SKM-1 (cell line): ENCODE measurements around the gene HHEX.
"Not testable (repeated sequence)": the region's sequence is repeated elsewhere in the genome, so short reads cannot be mapped to it uniquely, and the experiment has no call there.

ENCODE experiments used
- DNase-seq: peaks from one replicate; lab custom pipeline; 2025; ENCODE audit not compliant: unreplicated experiment; lab: John Stamatoyannopoulos, UW

Gene HHEX

GRCh38 chr10:92732958-92733357, 43.2 kb downstream of the HHEX start:
- DNase-seq: no peak

- no peak for DNase-seq
These were observed 44.5 kb downstream of the HHEX start for GRCh38 chr10:92734301-92734700.

GRCh38 chr10:92735938-92736337, 46.2 kb downstream of the HHEX start:
- DNase-seq: no peak

- no peak for DNase-seq
These were observed 47.7 kb downstream of the HHEX start for GRCh38 chr10:92737484-92737883.

GRCh38 chr10:92740762-92741161, 51.0 kb downstream of the HHEX start:
- no peak for DNase-seq

- DNase-seq: not testable (repeated sequence)
These were observed 52.0 kb downstream of the HHEX start for GRCh38 chr10:92741741-92742140.

- peak; percentile 45 for DNase-seq
These were observed 52.8 kb downstream of the HHEX start for GRCh38 chr10:92742331-92743228.
